Peyer's patch (tissue), 4 donors: Measurements from ENCODE around the gene PDK3. TPM values are rescaled to one million over a fixed set of nuclear protein-coding genes. Genes with fewer than 3 reads are reported as not detected.

Experiments
- DNase-seq, 3 donors: peaks; one replicate each; pipeline ENCODE4 v3.0.0-alpha.2; 2017 to 2019
- H3K27ac ChIP-seq, 4 donors: fragments of 200-600 bp; sonication (generic); one replicate each; pipeline ENCODE4 v1.5.1; 2016 to 2019
- H3K27me3 ChIP-seq, 2 donors: fragments of 200-600 bp; sonication (generic); one replicate each; pipeline ENCODE4 v1.5.1; 2019
- H3K36me3 ChIP-seq, 3 donors: fragments of 200-600 bp; sonication (generic); one replicate each; pipeline ENCODE4 v1.5.1; 2016 to 2019
- H3K4me1 ChIP-seq, 4 donors: fragments of 200-600 bp; sonication (generic); one replicate each; pipeline ENCODE4 v1.5.1; 2016 to 2019
- H3K4me3 ChIP-seq, 4 donors: fragments of 200-600 bp; sonication (generic); 1 replicate in 3 of 4; 2 replicates in 1 of 4; pipeline ENCODE4 v1.5.1; 2016 to 2019; ENCODE audit warnings: mild to moderate bottlenecking in 1 of 4
- H3K9me3 ChIP-seq, 4 donors: fragments of 200-600 bp; sonication (generic); one replicate each; pipeline ENCODE4 v1.5.1; 2016 to 2019; ENCODE audit warnings: mild to moderate bottlenecking in 1 of 4
- CTCF ChIP-seq, 6 experiments: fragments of 450-650 bp in 4 of 6; fragments of 200-600 bp in 2 of 6; sonication (generic) in 1 of 6; IDR thresholded peaks; one replicate each; pipeline ENCODE4 v1.5.1; 2017 to 2019; ENCODE audit warnings: antibody characterized with exemption in 6 of 6, mild to moderate bottlenecking in 3 of 6, moderate library complexity in 1 of 6
- POLR2A ChIP-seq, 2 donors: fragments of 450-650 bp; IDR thresholded peaks; one replicate each; pipeline ENCODE4 v1.5.1; 2017; ENCODE audit warnings: antibody characterized with exemption in 2 of 2, mild to moderate bottlenecking in 2 of 2, moderate library complexity in 2 of 2
- total RNA-seq, 4 donors: library from RNA; depleted of rRNA; stranded (reverse); fragments of >200 nt; gene quantifications; one replicate each; pipeline ENCODE4 v1.1.0, GENCODE V29; 2016

Gene PDK3
- total RNA-seq, 4 donors from 2014 or later: 26.4 to 56.0 (median 32.5) TPM

GRCh38 chrX:24487571-24487970 lies 22.5 kb downstream of the PDK3 start:
- no peaks in the 10 kb centered on the region for H3K36me3 ChIP-seq
- TF ChIP-seq CTCF (IDR thresholded peaks at IDR 0.05) (no peak), POLR2A (IDR thresholded peaks at IDR 0.05) (no peak)
- no peak for DNase-seq
- H3K4me3 ChIP-seq: no peak overlapping the region
- H3K27ac ChIP-seq: no peak overlapping the region
- H3K4me1 ChIP-seq: no peaks in the 10 kb centered on the region
- no peaks in the 10 kb centered on the region for H3K9me3 ChIP-seq
- H3K27me3 ChIP-seq: no peaks in the 10 kb centered on the region

GRCh38 chrX:24491741-24492140 lies 26.7 kb downstream of the PDK3 start:
- H3K27ac ChIP-seq: no peak overlapping the region
- DNase-seq: no peak
- no peaks in the 10 kb centered on the region for H3K9me3 ChIP-seq
- no peaks in the 10 kb centered on the region for H3K27me3 ChIP-seq
- H3K4me3 ChIP-seq: no peak overlapping the region
- no peaks in the 10 kb centered on the region for H3K36me3 ChIP-seq
- no peak for TF ChIP-seq CTCF (IDR thresholded peaks at IDR 0.05)
- no peak for TF ChIP-seq POLR2A (IDR thresholded peaks at IDR 0.05)
- peaks cover 0 to 10% (median 0%) of the 10 kb centered on the region in 4 donors for H3K4me1 ChIP-seq

- Histone ChIP-seq H3K9me3 (no peaks in the 10 kb centered on the region), H3K27me3 (no peaks in the 10 kb centered on the region), H3K36me3 (no peaks in the 10 kb centered on the region), H3K4me3 (no peak overlapping the region), H3K27ac (peak overlapping the region in 2 of 4 donors; percentile 54 to 62), H3K4me1 (peaks cover 0 to 23% (median 0%) of the 10 kb centered on the region in 4 donors)
- no peak for DNase-seq
- no peak for TF ChIP-seq CTCF (IDR thresholded peaks at IDR 0.05)
- TF ChIP-seq POLR2A (IDR thresholded peaks at IDR 0.05): no peak
Measured at GRCh38 chrX:24493740-24494581, 28.9 kb downstream of the PDK3 start.

- DNase-seq: no peak
- H3K9me3 ChIP-seq: no peaks in the 10 kb centered on the region
- no peak for TF ChIP-seq POLR2A (IDR thresholded peaks at IDR 0.05)
- peak overlapping the region in 1 of 4 donors; percentile 62 for H3K27ac ChIP-seq
- no peak overlapping the region for H3K4me3 ChIP-seq
- peaks cover 0 to 23% (median 0%) of the 10 kb centered on the region in 4 donors for H3K4me1 ChIP-seq
- H3K27me3 ChIP-seq: no peaks in the 10 kb centered on the region
- no peaks in the 10 kb centered on the region for H3K36me3 ChIP-seq
Measured at GRCh38 chrX:24494647-24495075, 29.6 kb downstream of the PDK3 start.

GRCh38 chrX:24495700-24496099 lies 30.6 kb downstream of the PDK3 start:
- H3K27me3 ChIP-seq: no peaks in the 10 kb centered on the region
- no peaks in the 10 kb centered on the region for H3K9me3 ChIP-seq
- peaks cover 0 to 5% (median 0%) of the 10 kb centered on the region in 3 donors for H3K36me3 ChIP-seq
- no peak overlapping the region for H3K4me3 ChIP-seq
- peaks cover 0 to 23% (median 0%) of the 10 kb centered on the region in 4 donors for H3K4me1 ChIP-seq
- DNase-seq: no peak
- H3K27ac ChIP-seq: peak overlapping the region in 1 of 4 donors; percentile 62
- no peak for TF ChIP-seq POLR2A (IDR thresholded peaks at IDR 0.05)
- no peak for TF ChIP-seq CTCF (IDR thresholded peaks at IDR 0.05)

GRCh38 chrX:24498181-24498580 lies 33.1 kb downstream of the PDK3 start:
- Histone ChIP-seq H3K27me3 (no peaks in the 10 kb centered on the region), H3K9me3 (no peaks in the 10 kb centered on the region), H3K4me1 (peaks cover 0 to 23% (median 0%) of the 10 kb centered on the region in 4 donors), H3K36me3 (peaks cover 0 to 5% (median 0%) of the 10 kb centered on the region in 3 donors), H3K4me3 (no peak overlapping the region), H3K27ac (peak overlapping the region in 2 of 4 donors; percentile 10 to 39)
- no peak for TF ChIP-seq POLR2A (IDR thresholded peaks at IDR 0.05)
- peak in 4 of 6 experiments; percentile 30 to 46 (median 42) for TF ChIP-seq CTCF (IDR thresholded peaks at IDR 0.05)
- peak in 1 of 3 donors; percentile 54 for DNase-seq
